Rectal smooth muscle tissue (tissue), 1 donor: ENCODE measurements around the gene MCM7.
A peak's percentile ranks its signal among the peaks of the same experiment; 100 is the strongest.

Source experiments
- H3K27ac ChIP-seq: one replicate; pipeline ENCODE4 v1.7.0; 2013; ENCODE audit warnings: low read depth, low read length, inconsistent platforms
- H3K27me3 ChIP-seq: one replicate; pipeline ENCODE4 v1.7.0; 2013; ENCODE audit warnings: low read length; ENCODE audit not compliant: control insufficient read depth, insufficient read depth
- H3K36me3 ChIP-seq: one replicate; pipeline ENCODE4 v1.7.0; 2013; ENCODE audit warnings: low read length; ENCODE audit not compliant: control insufficient read depth, insufficient read depth
- H3K4me1 ChIP-seq: one replicate; pipeline ENCODE4 v1.7.0; 2013; ENCODE audit warnings: low read length; ENCODE audit not compliant: control insufficient read depth, insufficient read depth
- H3K4me3 ChIP-seq: one replicate; pipeline ENCODE4 v1.7.0; 2013; ENCODE audit warnings: low read length
- H3K9ac ChIP-seq: one replicate; pipeline ENCODE4 v1.7.0; 2013; ENCODE audit warnings: low read length

Gene MCM7

GRCh38 chr7:100100420-100101015 lies 679 bp downstream of the MCM7 start:
- peaks cover 7% of the 10 kb centered on the region for H3K4me1 ChIP-seq

DNA sequence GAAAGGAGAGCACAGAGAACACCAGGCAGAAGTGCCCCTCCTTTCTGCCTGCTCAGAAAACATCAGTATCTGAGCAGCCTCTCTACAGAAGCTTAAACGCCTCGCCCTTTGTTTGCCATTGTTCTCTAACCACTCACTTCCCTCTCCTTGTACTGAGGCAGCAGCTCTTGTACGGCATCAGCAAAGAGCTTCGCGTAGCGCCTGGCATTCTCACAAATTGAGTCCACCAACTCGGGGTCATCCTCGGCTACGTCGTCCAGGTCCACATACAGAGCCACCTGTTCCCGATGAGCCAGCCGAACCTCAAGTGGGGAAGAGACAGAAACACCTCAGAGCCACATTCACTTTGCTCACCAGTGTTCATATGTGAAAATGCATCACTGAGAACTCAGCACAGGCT lies 1.7 kb downstream of the MCM7 start:
- H3K36me3 ChIP-seq, result peaks cover 41% of the 10 kb centered on the region
- H3K4me1 ChIP-seq, result peaks cover 7% of the 10 kb centered on the region
- no peak overlapping the region for H3K27ac ChIP-seq
- no peaks in the 10 kb centered on the region for H3K27me3 ChIP-seq
- H3K9ac ChIP-seq, result no peak overlapping the region
- H3K4me3 ChIP-seq, result peak overlapping the region; percentile 81

More at GRCh38 chr7:100100420-100101015, 679 bp downstream of the MCM7 start:
- Histone ChIP-seq H3K9ac (peak overlapping the region; percentile 64), H3K36me3 (peaks cover 36% of the 10 kb centered on the region), H3K27me3 (no peaks in the 10 kb centered on the region), H3K27ac (peak overlapping the region; percentile 71), H3K4me3 (peak overlapping the region; percentile 91)

- H3K27ac ChIP-seq, result no peak overlapping the region
- peaks cover 45% of the 10 kb centered on the region for H3K36me3 ChIP-seq
- no peaks in the 10 kb centered on the region for H3K27me3 ChIP-seq
- H3K4me1 ChIP-seq, result peaks cover 7% of the 10 kb centered on the region
- no peak overlapping the region for H3K4me3 ChIP-seq
- no peak overlapping the region for H3K9ac ChIP-seq
Measured at GRCh38 chr7:100098913-100099312, 2.3 kb downstream of the MCM7 start.

DNA sequence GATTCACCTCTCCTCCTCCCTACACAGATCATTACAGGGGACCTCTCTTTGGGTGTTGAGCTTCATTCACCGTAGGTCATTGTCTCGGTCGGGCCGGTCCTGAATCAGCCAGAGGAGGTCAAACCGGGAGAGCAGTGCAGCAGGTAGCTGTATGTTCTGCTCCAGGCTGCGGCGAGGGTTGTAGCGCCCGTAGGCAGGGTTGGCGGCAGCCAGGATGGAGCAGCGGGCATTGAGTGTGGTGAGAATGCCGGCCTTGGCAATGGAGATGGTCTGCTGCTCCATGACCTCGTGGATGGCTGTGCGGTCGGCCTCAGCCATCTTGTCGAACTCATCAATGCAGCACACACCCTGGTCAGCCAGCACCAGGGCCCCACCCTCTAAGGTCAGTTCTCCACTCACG lies 5.5 kb downstream of the MCM7 start:
- Histone ChIP-seq H3K9ac (no peak overlapping the region), H3K36me3 (peaks cover 66% of the 10 kb centered on the region), H3K4me1 (peaks cover 7% of the 10 kb centered on the region), H3K27me3 (no peaks in the 10 kb centered on the region), H3K4me3 (no peak overlapping the region), H3K27ac (no peak overlapping the region)

DNA sequence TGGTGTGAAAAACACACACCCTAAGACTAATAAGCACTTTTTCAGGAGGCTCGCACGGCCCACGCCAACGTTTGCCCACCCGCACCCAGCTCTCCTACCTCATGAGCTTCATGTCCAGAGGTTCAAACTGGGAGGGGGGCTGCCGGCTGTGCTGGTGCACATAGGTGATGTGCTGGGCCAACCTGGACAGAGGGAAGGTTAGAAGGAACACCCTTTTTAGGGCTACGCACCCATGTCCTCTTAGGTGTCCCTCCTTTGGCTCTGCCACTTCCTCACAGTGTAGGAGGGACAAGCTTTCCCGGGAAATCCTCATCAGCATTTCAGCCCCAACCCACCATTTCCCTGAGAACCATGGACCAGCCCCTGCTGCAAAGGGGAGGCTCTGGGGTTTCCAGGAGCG lies 5.9 kb downstream of the MCM7 start:
- Histone ChIP-seq H3K36me3 (peaks cover 70% of the 10 kb centered on the region), H3K27ac (no peak overlapping the region), H3K4me1 (peaks cover 7% of the 10 kb centered on the region), H3K27me3 (no peaks in the 10 kb centered on the region), H3K4me3 (no peak overlapping the region), H3K9ac (no peak overlapping the region)

DNA sequence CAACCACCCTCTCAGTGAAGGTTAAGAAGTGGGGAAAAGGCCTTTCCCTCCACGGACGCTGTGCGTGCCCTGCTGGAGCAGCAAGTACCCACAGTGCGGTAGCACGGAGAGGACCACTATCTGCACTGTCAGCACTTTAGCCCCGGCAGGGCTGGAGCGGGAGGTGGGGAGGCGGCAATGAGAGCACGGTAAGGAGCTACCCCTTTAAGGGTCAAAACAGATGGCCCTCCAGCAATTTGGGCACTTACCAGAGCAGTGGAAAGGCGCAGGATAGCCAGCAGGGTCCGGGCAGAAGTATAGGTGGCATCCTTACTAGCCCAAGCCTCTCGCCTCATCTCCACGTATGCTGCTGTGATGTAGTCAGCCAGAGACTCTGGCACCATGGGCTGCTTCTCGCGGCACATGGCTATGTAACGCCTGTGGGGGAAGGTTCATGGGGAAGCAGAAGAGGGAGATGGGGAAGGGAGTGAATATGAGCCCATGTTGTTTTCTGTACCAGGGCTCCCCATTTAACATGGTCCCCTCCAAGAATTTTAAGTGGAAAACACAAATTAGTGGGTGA lies 7.2 kb downstream of the MCM7 start:
- H3K36me3 ChIP-seq, result peaks cover 69% of the 10 kb centered on the region
- H3K9ac ChIP-seq, result no peak overlapping the region
- H3K4me1 ChIP-seq, result peaks cover 7% of the 10 kb centered on the region
- H3K4me3 ChIP-seq, result no peak overlapping the region
- no peak overlapping the region for H3K27ac ChIP-seq
- H3K27me3 ChIP-seq, result no peaks in the 10 kb centered on the region

- Histone ChIP-seq H3K27me3 (no peaks in the 10 kb centered on the region), H3K36me3 (peaks cover 65% of the 10 kb centered on the region), H3K9ac (no peak overlapping the region), H3K4me1 (peaks cover 7% of the 10 kb centered on the region), H3K4me3 (no peak overlapping the region), H3K27ac (no peak overlapping the region)
Measured at GRCh38 chr7:100093498-100093897, 7.7 kb downstream of the MCM7 start.

DNA sequence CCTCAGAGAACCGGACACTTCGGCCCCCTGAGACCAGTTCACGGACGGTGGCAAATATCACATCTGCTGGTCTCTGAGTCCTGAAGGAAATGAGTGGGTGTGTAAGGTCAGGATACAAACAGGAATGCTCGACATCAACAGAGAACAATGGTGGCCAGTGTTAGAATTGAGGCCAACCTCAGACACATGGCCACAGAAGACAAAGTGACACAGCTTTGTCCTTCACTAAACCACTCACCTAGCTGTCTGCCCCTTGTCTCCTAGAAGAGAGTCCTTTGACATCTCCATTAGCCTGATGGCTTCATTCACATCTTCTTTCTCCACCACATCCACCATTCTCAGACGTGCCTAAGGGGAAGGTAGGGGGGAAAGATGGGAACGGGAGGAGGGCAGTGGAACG lies 8.1 kb downstream of the MCM7 start:
- H3K4me3 ChIP-seq, result no peak overlapping the region
- H3K4me1 ChIP-seq, result peaks cover 8% of the 10 kb centered on the region
- no peak overlapping the region for H3K9ac ChIP-seq
- H3K27ac ChIP-seq, result no peak overlapping the region
- H3K36me3 ChIP-seq, result peaks cover 61% of the 10 kb centered on the region
- H3K27me3 ChIP-seq, result no peaks in the 10 kb centered on the region

DNA sequence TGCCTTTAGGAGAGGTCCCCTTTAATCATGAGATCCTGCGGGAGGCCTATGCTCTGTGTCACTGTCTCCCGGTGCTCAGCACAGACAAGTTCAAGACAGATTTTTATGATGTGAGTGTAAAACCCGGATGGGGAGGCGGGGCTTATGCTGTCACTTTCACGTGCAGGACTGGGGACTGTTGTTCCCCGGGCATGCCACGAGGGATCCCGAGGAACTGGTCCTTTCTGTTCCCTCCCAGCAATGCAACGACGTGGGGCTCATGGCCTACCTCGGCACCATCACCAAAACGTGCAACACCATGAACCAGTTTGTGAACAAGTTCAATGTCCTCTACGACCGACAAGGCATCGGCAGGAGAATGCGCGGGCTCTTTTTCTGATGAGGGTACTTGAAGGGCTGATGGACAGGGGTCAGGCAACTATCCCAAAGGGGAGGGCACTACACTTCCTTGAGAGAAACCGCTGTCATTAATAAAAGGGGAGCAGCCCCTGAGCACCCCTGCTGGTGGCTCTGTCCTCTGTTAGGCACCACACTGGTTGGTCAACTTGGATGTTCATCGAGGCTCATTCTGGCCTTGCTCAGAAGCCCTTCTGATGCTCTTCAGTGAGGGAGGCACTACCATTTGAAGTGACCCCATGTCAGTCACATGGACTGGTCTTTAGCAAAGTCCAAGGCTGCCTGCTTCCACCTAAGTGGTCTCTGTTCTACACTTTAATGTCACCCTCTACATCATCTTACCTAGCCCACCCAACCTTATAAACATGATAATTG lies 9.6 kb downstream of the MCM7 start:
- H3K9ac ChIP-seq, result no peak overlapping the region
- no peak overlapping the region for H3K4me3 ChIP-seq
- H3K4me1 ChIP-seq, result peaks cover 11% of the 10 kb centered on the region
- no peak overlapping the region for H3K27ac ChIP-seq
- no peaks in the 10 kb centered on the region for H3K27me3 ChIP-seq
- H3K36me3 ChIP-seq, result peaks cover 50% of the 10 kb centered on the region

DNA sequence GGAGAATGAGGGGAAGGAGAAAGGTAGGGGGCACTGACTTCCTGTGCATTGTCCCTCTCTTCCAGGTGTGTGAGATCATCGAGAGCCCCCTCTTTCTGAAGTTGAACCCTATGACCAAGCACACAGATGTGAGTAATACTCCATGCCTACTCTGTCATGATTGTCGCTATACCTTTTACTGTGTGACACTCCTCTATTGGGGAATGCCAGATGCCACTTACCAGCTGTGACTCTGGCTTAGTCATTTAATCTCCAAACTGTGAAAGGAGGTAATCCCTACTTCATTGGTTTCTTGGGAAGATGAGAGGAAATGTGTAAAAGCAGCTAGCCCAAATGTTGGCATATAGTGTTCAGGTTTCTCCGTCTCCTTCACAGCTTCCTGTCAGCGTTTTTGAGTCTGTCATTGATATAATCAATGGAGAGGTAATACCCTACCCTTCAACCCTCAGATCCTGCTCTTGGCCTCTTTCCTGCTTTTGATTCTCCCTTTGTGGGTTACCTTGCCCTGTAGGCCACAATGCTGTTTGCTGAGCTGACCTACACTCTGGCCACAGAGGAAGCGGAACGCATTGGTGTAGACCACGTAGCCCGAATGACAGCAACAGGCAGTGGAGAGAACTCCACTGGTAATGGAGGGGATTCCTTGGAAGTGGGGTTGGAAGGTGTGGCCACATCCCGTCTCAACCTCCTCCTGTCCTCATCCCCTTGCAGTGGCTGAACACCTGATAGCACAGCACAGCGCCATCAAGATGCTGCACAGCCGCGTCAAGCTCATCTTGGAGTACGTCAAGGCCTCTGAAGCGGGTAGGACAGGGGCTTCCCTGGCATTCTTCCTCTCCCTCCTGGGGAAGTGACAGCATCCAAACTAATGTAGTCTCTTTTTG lies 10.4 kb downstream of the MCM7 start:
- H3K36me3 ChIP-seq, result peaks cover 43% of the 10 kb centered on the region
- no peak overlapping the region for H3K27ac ChIP-seq
- H3K27me3 ChIP-seq, result no peaks in the 10 kb centered on the region
- H3K4me3 ChIP-seq, result no peak overlapping the region
- H3K9ac ChIP-seq, result no peak overlapping the region
- H3K4me1 ChIP-seq, result peaks cover 11% of the 10 kb centered on the region

- H3K4me3 ChIP-seq, result peak overlapping the region; percentile 99
- H3K36me3 ChIP-seq, result peaks cover 36% of the 10 kb centered on the region
- peak overlapping the region; percentile 88 for H3K27ac ChIP-seq
- no peaks in the 10 kb centered on the region for H3K27me3 ChIP-seq
- peaks cover 11% of the 10 kb centered on the region for H3K4me1 ChIP-seq
- H3K9ac ChIP-seq, result peak overlapping the region; percentile 57
Measured at GRCh38 chr7:100089458-100090196, 11.6 kb downstream of the MCM7 start.
